Esophagus (tissue), 2 donors: ENCODE measurements around the gene PLCB3. TPM values are rescaled to one million over a fixed set of nuclear protein-coding genes. Genes with fewer than 3 reads are reported as not detected.
A peak's percentile ranks its signal among the peaks of the same experiment; 100 is the strongest.

Experiments
- H3K27ac ChIP-seq, 2 donors: one replicate each; pipeline ENCODE4 v1.5.1; 2013; ENCODE audit warnings: low read depth in 2 of 2, mild to moderate bottlenecking in 2 of 2, inconsistent platforms in 1 of 2, low read length in 1 of 2, moderate library complexity in 1 of 2
- H3K27me3 ChIP-seq, 2 donors: one replicate each; pipeline ENCODE4 v1.6.1; 2013; ENCODE audit warnings: low read length in 2 of 2, control low read depth in 1 of 2, mild to moderate bottlenecking in 1 of 2; ENCODE audit not compliant: insufficient read depth in 2 of 2, control insufficient read depth in 1 of 2
- H3K36me3 ChIP-seq, 2 donors: one replicate each; pipeline ENCODE4 v1.6.1; 2013; ENCODE audit warnings: low read length in 1 of 2; ENCODE audit not compliant: control insufficient read depth in 2 of 2, insufficient read depth in 2 of 2
- H3K4me1 ChIP-seq, 2 donors: one replicate each; pipeline ENCODE4 v1.6.1; 2013; ENCODE audit warnings: low read length in 1 of 2; ENCODE audit not compliant: control insufficient read depth in 2 of 2, insufficient read depth in 2 of 2
- H3K4me3 ChIP-seq, 2 donors: one replicate each; pipeline ENCODE4 v1.5.1; 2013; ENCODE audit warnings: low read length in 2 of 2, mild to moderate bottlenecking in 2 of 2, low read depth in 1 of 2, moderate library complexity in 1 of 2
- H3K9me3 ChIP-seq, 2 donors: one replicate each; pipeline ENCODE4 v1.6.1; 2013; ENCODE audit warnings: mild to moderate bottlenecking in 2 of 2, low read depth in 1 of 2, low read length in 1 of 2, moderate library complexity in 1 of 2; ENCODE audit not compliant: control insufficient read depth in 2 of 2, insufficient read depth in 1 of 2
- WGBS, 2 donors: extraction: QIAGEN DNeasy Blood & Tissue Kit; methylation state at CpG; one replicate each; pipeline ENCODE4 v1.1.7; 2013; 5-methylcytosine and 5-hydroxymethylcytosine counted together
- polyA plus RNA-seq, 2 donors: library from polyadenylated mRNA; stranded (reverse); fragments of 200-250 nt; gene quantifications; one replicate each; pipeline ENCODE4 v1.2.3, GENCODE V29; 2013
- donor health status: healthy with polysubstance abuse.
- donor health status: Bipolar disorder and iron deficiency.

The PLCB3 gene
- polyA plus RNA-seq, 2 donors = 24.6 to 37.4 TPM

- H3K36me3 ChIP-seq = peaks cover 5 to 13% of the 10 kb centered on the region in 2 donors
- H3K9me3 ChIP-seq = no peaks in the 10 kb centered on the region
- peak overlapping the region; percentile 0 to 26 for H3K4me3 ChIP-seq
- peak overlapping the region; percentile 73 to 76 for H3K27ac ChIP-seq
- no peaks in the 10 kb centered on the region for H3K27me3 ChIP-seq
- peaks cover 0 to 6% of the 10 kb centered on the region in 2 donors for H3K4me1 ChIP-seq
- 79 to 81% methylated on average over 23 of the region's 23 CpGs for WGBS, 2 donors
These were observed 43.1 kb upstream of the PLCB3 start for GRCh38 chr11:64208086-64208795.

DNA sequence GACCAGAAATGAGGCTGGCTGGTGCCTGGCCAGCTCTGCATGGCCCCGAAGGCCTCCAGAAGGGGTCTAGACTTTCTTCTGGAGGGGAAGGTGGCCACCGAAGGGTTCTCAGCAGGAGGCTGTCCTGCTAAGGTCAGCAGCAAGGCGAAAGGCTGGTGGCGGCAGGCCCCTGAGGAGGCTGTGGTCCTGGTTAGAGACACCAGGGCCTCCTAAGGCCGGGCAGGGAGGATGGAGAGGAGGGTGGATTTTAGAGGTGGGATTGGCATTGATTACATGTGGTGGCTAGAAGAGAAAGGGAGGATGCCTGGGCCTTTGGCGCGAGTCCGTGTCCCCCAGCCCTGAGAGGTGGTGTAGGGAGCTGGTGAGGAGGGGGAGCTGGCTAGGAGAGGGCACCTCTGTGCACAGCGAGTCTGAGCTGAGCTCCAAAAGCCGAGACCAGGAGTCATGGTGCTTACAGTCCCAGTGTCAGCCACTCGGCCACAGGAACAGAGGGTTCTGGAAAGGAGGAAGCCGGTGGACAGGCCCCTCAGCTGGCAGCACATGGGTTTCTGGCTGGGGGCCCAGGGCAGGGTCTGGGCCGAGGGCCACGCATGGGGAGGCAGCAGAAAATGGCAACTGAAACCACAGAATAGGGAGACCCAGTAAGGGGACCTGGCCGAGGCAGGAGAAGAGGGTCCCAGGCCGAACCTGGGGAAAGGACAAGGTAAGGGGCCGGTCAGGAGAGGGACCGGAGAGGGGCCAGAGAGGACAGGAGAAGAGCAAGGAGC lies 42.4 kb upstream of the PLCB3 start:
- H3K4me3 ChIP-seq = no peak overlapping the region
- H3K9me3 ChIP-seq = no peaks in the 10 kb centered on the region
- peaks cover 0 to 6% of the 10 kb centered on the region in 2 donors for H3K4me1 ChIP-seq
- no peaks in the 10 kb centered on the region for H3K27me3 ChIP-seq
- H3K36me3 ChIP-seq = peaks cover 3 to 6% of the 10 kb centered on the region in 2 donors
- 85 to 91% methylated on average over 18 of the region's 18 CpGs for WGBS, 2 donors
- no peak overlapping the region for H3K27ac ChIP-seq

DNA sequence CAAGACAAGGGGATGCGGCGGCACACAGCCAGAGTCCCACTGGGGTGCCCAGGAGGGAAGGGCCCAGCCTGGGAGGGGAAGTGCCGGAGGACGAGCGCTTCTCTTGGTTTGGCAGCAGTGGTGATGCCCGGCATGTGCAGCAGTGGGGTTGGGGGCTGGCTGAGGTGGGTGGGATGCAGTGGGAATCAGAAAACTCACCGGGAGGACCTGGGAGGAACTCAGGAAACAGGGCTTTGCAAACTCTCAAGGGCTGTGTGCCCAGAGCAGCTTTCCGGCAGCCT lies 41.8 kb upstream of the PLCB3 start:
- H3K27ac ChIP-seq = no peak overlapping the region
- WGBS, 2 donors = 82 to 86% methylated on average over 8 of the region's 8 CpGs

DNA sequence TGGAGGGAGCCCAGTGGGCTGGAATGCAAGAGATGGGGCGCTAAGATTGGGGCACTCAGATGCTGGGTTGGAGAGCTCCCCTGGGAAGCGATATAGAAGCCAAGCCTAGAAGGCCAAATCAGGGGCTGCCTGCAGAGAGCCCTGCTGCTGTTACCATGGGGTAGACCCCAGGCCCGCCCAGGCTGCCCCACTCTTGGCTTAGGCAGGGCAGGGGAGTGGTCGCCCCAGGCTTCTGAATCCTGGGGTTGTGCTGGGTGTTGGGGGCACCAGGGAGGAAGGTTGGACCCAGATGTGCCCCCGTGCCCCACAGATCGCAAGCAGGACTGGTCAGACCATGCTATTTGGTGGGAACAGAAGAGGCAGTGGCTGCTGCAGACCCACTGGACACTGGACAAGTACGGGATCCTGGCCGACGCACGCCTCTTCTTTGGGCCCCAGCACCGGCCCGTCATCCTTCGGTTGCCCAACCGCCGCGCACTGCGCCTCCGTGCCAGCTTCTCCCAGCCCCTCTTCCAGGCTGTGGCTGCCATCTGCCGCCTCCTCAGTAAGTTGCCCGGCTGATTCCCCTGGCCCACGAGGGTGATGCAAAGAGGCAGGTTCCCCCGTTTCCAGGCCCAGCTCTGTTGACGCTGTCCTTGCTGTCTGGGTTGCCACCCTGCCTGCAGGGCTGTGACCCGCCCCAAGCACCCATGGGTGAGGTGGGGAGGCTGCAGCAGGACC lies 40.9 kb upstream of the PLCB3 start:
- peaks cover 0 to 6% of the 10 kb centered on the region in 2 donors for H3K4me1 ChIP-seq
- H3K9me3 ChIP-seq = no peaks in the 10 kb centered on the region
- no peak overlapping the region for H3K27ac ChIP-seq
- H3K36me3 ChIP-seq = peaks cover 3% of the 10 kb centered on the region in 2 donors
- 89 to 93% methylated on average over 24 of the region's 24 CpGs for WGBS, 2 donors
- no peak overlapping the region for H3K4me3 ChIP-seq
- H3K27me3 ChIP-seq = no peaks in the 10 kb centered on the region

More for the DNA sequence above, 41.8 kb upstream of the PLCB3 start:
- Histone ChIP-seq H3K4me1 (peaks cover 0 to 6% of the 10 kb centered on the region in 2 donors), H3K9me3 (no peaks in the 10 kb centered on the region), H3K4me3 (no peak overlapping the region), H3K36me3 (peaks cover 3% of the 10 kb centered on the region in 2 donors), H3K27me3 (no peaks in the 10 kb centered on the region)

GRCh38 chr11:64211181-64211872 lies 40.0 kb upstream of the PLCB3 start:
- Histone ChIP-seq H3K27ac (no peak overlapping the region), H3K36me3 (no peaks in the 10 kb centered on the region), H3K27me3 (no peaks in the 10 kb centered on the region), H3K4me1 (peaks cover 0 to 6% of the 10 kb centered on the region in 2 donors), H3K9me3 (no peaks in the 10 kb centered on the region), H3K4me3 (no peak overlapping the region)
- WGBS, 2 donors = 78 to 88% methylated on average over 27 to 30 of the region's 30 CpGs

- Histone ChIP-seq H3K27me3 (no peaks in the 10 kb centered on the region), H3K36me3 (peaks cover 0 to 5% of the 10 kb centered on the region in 2 donors), H3K9me3 (no peaks in the 10 kb centered on the region), H3K4me1 (no peaks in the 10 kb centered on the region), H3K4me3 (no peak overlapping the region), H3K27ac (no peak overlapping the region)
- WGBS, 2 donors = 81 to 83% methylated on average over 6 of the region's 6 CpGs
These were observed 34.5 kb upstream of the PLCB3 start for GRCh38 chr11:64216879-64217278.

DNA sequence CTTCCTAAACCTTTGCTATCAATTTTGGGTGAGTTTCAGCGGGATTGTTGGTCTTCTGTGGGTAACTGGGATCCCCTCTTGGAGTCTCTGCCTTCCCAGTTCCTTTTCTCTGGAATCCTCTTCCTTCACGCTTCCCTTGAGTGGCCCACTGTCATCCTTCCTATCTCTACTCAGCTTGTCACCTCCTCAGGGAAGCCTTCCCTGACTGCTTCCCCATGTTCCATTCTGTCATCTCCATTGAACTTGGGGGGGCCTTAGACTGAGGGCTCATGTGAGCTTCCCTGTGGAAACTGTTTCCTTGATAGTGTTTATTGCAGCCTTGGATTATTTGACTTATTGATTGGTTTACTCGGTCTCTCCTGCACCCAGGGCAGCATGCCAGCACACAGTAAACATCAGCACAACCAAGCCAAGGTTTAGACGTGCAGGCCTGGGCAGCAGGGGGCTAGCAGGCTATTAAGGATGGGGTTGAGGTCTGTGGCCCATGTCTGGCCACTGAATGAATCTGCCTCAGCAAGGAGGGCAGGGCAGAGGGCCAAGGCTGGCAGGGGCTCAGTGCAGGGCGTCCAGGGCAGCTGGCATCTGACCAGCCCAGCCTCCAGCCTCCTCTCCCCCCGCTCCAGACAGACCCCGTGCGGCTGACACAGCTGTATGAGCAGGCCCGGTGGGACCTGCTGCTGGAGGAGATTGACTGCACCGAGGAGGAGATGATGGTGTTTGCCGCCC lies 32.5 kb upstream of the PLCB3 start:
- H3K4me3 ChIP-seq = no peak overlapping the region
- H3K27me3 ChIP-seq = no peaks in the 10 kb centered on the region
- H3K36me3 ChIP-seq = peaks cover 0 to 12% of the 10 kb centered on the region in 2 donors
- peaks cover 0 to 10% of the 10 kb centered on the region in 2 donors for H3K4me1 ChIP-seq
- H3K9me3 ChIP-seq = no peaks in the 10 kb centered on the region
- 67 to 71% methylated on average over 10 to 11 of the region's 11 CpGs for WGBS, 2 donors
- no peak overlapping the region for H3K27ac ChIP-seq

GRCh38 chr11:64219354-64219684 lies 32.0 kb upstream of the PLCB3 start:
- Histone ChIP-seq H3K9me3 (no peaks in the 10 kb centered on the region), H3K27ac (no peak overlapping the region), H3K4me1 (peaks cover 0 to 14% of the 10 kb centered on the region in 2 donors), H3K27me3 (no peaks in the 10 kb centered on the region), H3K36me3 (peaks cover 0 to 12% of the 10 kb centered on the region in 2 donors), H3K4me3 (no peak overlapping the region)
- 83 to 87% methylated on average over 7 of the region's 7 CpGs for WGBS, 2 donors

DNA sequence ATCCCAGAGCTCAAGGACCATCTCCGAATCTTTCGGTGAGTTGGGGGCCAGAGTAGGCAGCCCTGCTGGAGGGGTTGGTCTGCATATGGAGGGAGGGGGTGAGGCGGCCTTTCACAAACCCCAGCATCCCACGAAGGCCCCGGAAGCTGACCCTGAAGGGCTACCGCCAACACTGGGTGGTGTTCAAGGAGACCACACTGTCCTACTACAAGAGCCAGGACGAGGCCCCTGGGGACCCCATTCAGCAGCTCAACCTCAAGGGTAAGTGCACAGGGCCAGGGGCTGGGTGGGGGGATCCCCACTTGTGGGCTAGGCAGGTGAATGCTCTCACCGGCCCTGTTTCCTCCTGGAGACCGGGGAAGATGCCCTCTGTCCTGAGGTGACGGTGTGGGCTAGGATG lies 31.6 kb upstream of the PLCB3 start:
- Histone ChIP-seq H3K4me3 (no peak overlapping the region), H3K27me3 (no peaks in the 10 kb centered on the region), H3K27ac (no peak overlapping the region), H3K4me1 (peaks cover 0 to 18% of the 10 kb centered on the region in 2 donors), H3K9me3 (no peaks in the 10 kb centered on the region), H3K36me3 (peaks cover 0 to 12% of the 10 kb centered on the region in 2 donors)
- WGBS, 2 donors = 91 to 93% methylated on average over 10 of the region's 10 CpGs
